ENCODE measurements around the gene ADAMTSL3.
A peak's percentile ranks its signal among the peaks of the same experiment; 100 is the strongest.
"Not testable (repeated sequence)": the region's sequence is repeated elsewhere in the genome, so short reads cannot be mapped to it uniquely, and the experiment has no call there.

The ADAMTSL3 gene

DNA sequence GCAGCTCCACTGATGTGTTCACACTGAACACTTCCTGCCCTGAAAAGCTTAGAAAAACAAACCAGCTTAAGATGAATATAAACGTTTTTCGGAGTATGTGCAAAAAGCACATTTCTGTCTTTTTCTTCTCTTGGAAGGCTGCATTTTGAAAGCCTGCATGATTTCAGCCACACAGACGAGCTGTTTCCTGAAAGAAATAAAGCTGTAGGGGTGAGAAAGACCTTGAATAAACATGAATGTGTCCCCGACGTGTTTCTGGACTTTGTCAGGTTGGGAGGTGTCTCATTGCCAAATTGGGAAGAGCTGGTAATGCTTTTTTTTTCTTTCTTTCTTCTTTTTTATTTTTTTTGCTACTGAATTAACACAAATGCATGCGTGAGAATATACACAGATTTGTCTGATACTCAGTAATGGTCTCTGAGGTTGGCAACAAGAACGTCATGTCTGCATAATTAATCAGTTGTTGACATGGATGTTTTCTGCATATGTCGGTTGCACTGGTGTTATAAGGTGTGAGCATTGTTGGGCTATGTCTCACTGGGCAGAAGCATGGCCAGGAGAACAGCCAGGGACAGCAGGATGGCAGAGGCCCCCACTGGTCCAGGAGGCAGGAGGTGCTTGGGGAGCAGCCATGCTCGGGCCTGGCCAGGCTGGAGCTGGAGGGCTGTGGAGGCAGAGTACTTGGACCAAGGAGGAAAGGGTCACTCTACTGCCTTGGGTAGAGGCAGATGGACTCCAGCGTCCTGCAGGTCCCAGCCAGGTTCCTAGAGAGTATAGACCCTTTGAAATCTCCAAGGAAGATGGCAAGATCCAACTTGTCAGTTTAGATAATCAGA lies 39.0 kb downstream of the ADAMTSL3 start:
- Histone ChIP-seq H3K9me3 (ENCODE audit: control insufficient read depth, insufficient read depth, low read depth, low read length) (no peaks in the 10 kb centered on the region), H3K27me3 (ENCODE audit: control insufficient read depth, insufficient read depth, low read length) (no peaks in the 10 kb centered on the region), H3K36me3 (ENCODE audit: control insufficient read depth, insufficient read depth, low read length) (no peaks in the 10 kb centered on the region), H3K4me1 (ENCODE audit: control insufficient read depth, insufficient read depth, low read length) (peaks cover 27% of the 10 kb centered on the region), H3K27ac (ENCODE audit: low read depth, low read length) (no peak overlapping the region), H3K9ac (ENCODE audit: low read length) (no peak overlapping the region), H3K4me3 (ENCODE audit: low read depth, low read length) (no peak overlapping the region)

DNA sequence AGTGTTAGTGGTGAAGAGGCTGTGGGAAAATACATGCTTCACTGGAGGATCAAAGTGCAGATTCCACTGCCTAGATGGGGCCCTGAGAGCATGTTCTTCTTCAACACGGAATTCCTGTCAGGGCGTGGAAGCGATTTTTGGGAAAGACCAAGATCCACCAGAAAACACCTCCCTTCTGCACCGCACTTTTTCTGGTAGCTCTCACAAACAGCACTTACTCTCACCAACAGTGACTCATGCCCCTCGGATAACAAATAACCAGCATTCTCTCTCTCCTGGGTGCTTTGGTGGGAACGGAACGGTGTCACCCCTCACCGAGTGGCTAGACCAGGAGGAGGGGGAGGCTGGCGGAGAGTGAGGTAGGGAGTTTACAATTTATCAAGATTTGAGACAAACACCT lies 40.1 kb downstream of the ADAMTSL3 start:
- Histone ChIP-seq H3K9me3 (ENCODE audit: control insufficient read depth, insufficient read depth, low read depth, low read length) (no peaks in the 10 kb centered on the region), H3K27ac (ENCODE audit: low read depth, low read length) (no peak overlapping the region), H3K27me3 (ENCODE audit: control insufficient read depth, insufficient read depth, low read length) (no peaks in the 10 kb centered on the region), H3K4me1 (ENCODE audit: control insufficient read depth, insufficient read depth, low read length) (peaks cover 27% of the 10 kb centered on the region), H3K36me3 (ENCODE audit: control insufficient read depth, insufficient read depth, low read length) (no peaks in the 10 kb centered on the region), H3K4me3 (ENCODE audit: low read depth, low read length) (peak overlapping the region; percentile 11; the same call in 1 of the 2 replicates), H3K9ac (ENCODE audit: low read length) (no peak overlapping the region)

DNA sequence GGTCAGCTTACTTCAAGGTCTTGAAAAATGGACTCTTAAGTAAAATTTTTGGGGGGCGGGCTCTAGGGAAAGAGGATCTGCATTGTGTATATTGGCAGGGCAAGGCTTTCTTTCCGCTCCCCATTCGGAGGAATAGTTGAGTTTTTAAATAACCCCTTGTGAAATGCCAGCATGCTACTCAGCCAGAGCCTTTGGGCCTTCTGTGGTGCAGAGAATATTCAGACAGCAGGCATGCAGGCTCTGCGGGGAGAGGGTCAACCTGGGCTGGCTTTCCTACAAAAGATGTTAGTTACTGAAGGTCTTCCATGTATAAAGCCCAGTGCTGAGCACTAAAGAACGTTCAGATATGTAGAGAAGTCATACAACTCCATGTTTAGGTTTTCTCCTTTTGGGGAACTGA lies 40.6 kb downstream of the ADAMTSL3 start:
- no peak overlapping the region for H3K27ac ChIP-seq (ENCODE audit: low read depth, low read length)
- H3K9ac ChIP-seq (ENCODE audit: low read length) = peak overlapping the region; percentile 8
- H3K4me3 ChIP-seq (ENCODE audit: low read depth, low read length) = no peak overlapping the region

DNA sequence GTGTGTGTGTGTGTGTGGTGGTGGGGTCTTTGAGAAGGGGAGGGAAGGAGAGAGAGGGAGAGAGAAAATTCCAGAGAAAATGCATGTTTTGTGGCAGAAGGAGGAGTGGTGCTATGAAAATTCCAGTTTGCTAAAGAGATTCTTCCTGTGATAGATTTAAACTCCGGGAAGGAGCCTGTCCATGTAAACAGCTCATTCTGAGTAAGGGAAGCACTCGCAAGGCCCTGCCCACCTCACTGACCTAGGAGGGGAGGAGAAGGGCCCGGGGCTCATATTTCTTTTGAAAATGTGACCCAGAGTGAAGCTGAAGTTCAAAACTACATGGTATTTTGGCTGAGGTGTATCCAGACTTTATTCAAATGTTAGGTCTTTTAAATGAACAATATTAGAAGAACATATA lies 41.3 kb downstream of the ADAMTSL3 start:
- Histone ChIP-seq H3K27ac (ENCODE audit: low read depth, low read length) (no peak overlapping the region), H3K27me3 (ENCODE audit: control insufficient read depth, insufficient read depth, low read length) (no peaks in the 10 kb centered on the region), H3K36me3 (ENCODE audit: control insufficient read depth, insufficient read depth, low read length) (no peaks in the 10 kb centered on the region), H3K9me3 (ENCODE audit: control insufficient read depth, insufficient read depth, low read depth, low read length) (no peaks in the 10 kb centered on the region), H3K4me3 (ENCODE audit: low read depth, low read length) (no peak overlapping the region), H3K4me1 (ENCODE audit: control insufficient read depth, insufficient read depth, low read length) (peaks cover 27% of the 10 kb centered on the region), H3K9ac (ENCODE audit: low read length) (no peak overlapping the region)

More for the DNA sequence above, 40.6 kb downstream of the ADAMTSL3 start:
- peaks cover 27% of the 10 kb centered on the region for H3K4me1 ChIP-seq (ENCODE audit: control insufficient read depth, insufficient read depth, low read length)
- H3K9me3 ChIP-seq (ENCODE audit: control insufficient read depth, insufficient read depth, low read depth, low read length) = no peaks in the 10 kb centered on the region
- no peaks in the 10 kb centered on the region for H3K36me3 ChIP-seq (ENCODE audit: control insufficient read depth, insufficient read depth, low read length)
- H3K27me3 ChIP-seq (ENCODE audit: control insufficient read depth, insufficient read depth, low read length) = no peaks in the 10 kb centered on the region

DNA sequence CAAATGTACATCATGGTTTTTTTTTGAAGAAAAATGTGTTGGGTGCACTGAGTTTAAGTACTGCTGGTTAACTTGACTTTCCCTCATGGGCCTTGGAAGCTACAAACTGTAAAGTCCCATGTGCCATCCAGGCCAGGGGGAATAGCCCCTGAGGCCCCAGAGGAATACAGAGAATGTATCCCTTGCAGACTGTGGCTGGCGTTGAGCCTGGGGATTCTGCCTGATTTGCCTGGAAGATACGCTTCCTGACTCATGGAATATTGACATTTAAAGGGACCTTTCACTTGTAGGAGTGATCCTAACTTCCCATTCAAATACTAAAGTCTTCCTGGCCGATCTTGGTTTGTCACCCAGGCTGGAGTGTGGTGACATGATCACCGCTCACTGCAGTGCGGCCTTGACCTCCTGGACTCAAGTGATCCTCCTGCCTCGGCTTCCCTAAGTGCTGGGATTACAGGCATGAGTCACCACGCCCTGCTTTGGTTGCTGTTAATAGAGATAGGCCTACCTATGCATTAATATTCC lies 42.0 kb downstream of the ADAMTSL3 start:
- no peaks in the 10 kb centered on the region for H3K9me3 ChIP-seq (ENCODE audit: control insufficient read depth, insufficient read depth, low read depth, low read length)
- no peak overlapping the region for H3K27ac ChIP-seq (ENCODE audit: low read depth, low read length)
- H3K27me3 ChIP-seq (ENCODE audit: control insufficient read depth, insufficient read depth, low read length) = no peaks in the 10 kb centered on the region
- no peak overlapping the region for H3K4me3 ChIP-seq (ENCODE audit: low read depth, low read length)
- H3K9ac ChIP-seq (ENCODE audit: low read length) = no peak overlapping the region
- H3K4me1 ChIP-seq (ENCODE audit: control insufficient read depth, insufficient read depth, low read length) = peaks cover 27% of the 10 kb centered on the region
- H3K36me3 ChIP-seq (ENCODE audit: control insufficient read depth, insufficient read depth, low read length) = no peaks in the 10 kb centered on the region

DNA sequence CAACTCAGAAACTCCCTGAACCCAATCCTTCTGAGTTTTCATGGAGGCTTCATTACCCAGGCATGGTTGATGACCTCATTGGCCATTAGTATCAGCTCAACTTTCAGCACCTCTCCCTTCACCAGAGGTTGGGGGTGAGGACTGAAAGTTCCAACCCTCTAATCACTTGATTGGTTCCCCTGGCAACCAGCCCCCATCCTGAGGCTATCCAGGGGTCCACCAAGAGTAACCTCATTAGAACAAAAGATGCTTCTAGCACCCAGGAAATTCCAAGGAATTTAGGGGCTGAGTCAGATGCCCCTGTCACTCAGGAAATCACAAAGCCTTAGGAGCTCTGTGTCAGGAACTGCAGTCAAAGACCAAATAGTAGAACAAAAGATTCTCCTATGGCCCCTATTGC lies 43.8 kb downstream of the ADAMTSL3 start:
- Histone ChIP-seq H3K9me3 (ENCODE audit: control insufficient read depth, insufficient read depth, low read depth, low read length) (peaks cover 4% of the 10 kb centered on the region), H3K4me3 (ENCODE audit: low read depth, low read length) (no peak overlapping the region), H3K27ac (ENCODE audit: low read depth, low read length) (no peak overlapping the region), H3K9ac (ENCODE audit: low read length) (no peak overlapping the region), H3K36me3 (ENCODE audit: control insufficient read depth, insufficient read depth, low read length) (no peaks in the 10 kb centered on the region), H3K27me3 (ENCODE audit: control insufficient read depth, insufficient read depth, low read length) (no peaks in the 10 kb centered on the region), H3K4me1 (ENCODE audit: control insufficient read depth, insufficient read depth, low read length) (peaks cover 26% of the 10 kb centered on the region)

DNA sequence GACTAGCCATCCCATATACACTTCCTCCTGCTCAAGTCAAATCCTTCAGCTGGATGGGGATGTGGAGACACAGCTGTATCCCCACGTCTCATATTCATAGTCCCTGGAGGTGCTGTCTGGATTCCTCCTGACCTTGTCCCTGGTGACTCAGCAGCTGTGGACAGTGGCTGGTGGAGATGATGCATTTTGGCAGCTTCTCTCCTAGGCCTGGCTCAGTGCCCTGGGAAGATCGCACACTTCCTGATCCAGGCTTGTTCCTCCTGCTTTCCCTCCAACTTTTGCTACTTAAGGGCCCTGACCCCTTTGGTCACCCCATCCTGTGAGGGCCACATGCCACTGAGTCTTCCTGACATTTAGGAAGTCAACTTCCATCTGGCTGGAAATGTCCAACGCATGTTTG lies 44.4 kb downstream of the ADAMTSL3 start:
- no peaks in the 10 kb centered on the region for H3K27me3 ChIP-seq (ENCODE audit: control insufficient read depth, insufficient read depth, low read length)
- no peaks in the 10 kb centered on the region for H3K36me3 ChIP-seq (ENCODE audit: control insufficient read depth, insufficient read depth, low read length)
- H3K27ac ChIP-seq (ENCODE audit: low read depth, low read length) = no peak overlapping the region
- H3K4me1 ChIP-seq (ENCODE audit: control insufficient read depth, insufficient read depth, low read length) = peaks cover 20% of the 10 kb centered on the region
- no peak overlapping the region for H3K9ac ChIP-seq (ENCODE audit: low read length)
- peaks cover 7% of the 10 kb centered on the region for H3K9me3 ChIP-seq (ENCODE audit: control insufficient read depth, insufficient read depth, low read depth, low read length)
- H3K4me3 ChIP-seq (ENCODE audit: low read depth, low read length) = no peak overlapping the region

DNA sequence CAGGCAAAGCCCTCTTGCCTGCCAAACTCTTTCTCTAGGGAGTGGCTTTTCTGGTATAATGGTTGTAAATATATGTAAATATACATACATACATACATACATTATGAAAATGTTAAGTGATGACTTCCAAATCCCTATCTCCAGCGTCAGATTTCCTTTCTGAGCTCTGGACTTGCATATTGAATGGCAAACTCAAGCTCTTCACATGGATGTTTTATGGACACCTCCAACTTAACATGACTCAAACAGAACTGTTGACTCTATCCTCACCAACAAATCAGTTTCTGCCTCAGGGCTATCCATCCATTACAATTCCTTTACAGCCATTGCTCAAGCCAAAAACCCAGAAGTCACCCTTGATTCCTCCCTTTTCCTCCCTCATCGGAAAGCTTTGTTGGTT lies 45.1 kb downstream of the ADAMTSL3 start:
- H3K9ac ChIP-seq (ENCODE audit: low read length) = no peak overlapping the region
- H3K27me3 ChIP-seq (ENCODE audit: control insufficient read depth, insufficient read depth, low read length) = no peaks in the 10 kb centered on the region
- peaks cover 13% of the 10 kb centered on the region for H3K4me1 ChIP-seq (ENCODE audit: control insufficient read depth, insufficient read depth, low read length)
- H3K36me3 ChIP-seq (ENCODE audit: control insufficient read depth, insufficient read depth, low read length) = no peaks in the 10 kb centered on the region
- peaks cover 7% of the 10 kb centered on the region for H3K9me3 ChIP-seq (ENCODE audit: control insufficient read depth, insufficient read depth, low read depth, low read length)
- H3K27ac ChIP-seq (ENCODE audit: low read depth, low read length) = no peak overlapping the region
- H3K4me3 ChIP-seq (ENCODE audit: low read depth, low read length) = no peak overlapping the region

DNA sequence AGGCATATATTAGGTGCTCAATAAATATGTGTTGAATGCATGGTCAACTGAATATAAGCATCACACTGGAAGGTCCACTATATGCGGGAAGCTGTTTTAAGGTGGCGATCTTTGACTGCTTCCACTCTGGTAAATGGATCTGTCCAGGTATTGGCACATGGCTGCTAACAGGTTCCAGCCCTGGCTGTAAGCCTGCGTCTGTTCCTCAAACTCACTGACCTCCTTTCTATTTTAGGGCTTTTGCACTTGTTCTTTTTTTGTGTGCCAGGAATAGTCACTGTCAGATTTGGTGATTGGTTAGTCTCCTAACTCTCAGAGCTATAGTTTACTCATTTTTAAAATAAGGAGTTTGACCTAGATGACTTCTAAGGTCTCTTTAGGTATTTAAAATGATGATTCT lies 46.2 kb downstream of the ADAMTSL3 start:
- no peaks in the 10 kb centered on the region for H3K27me3 ChIP-seq (ENCODE audit: control insufficient read depth, insufficient read depth, low read length)
- H3K36me3 ChIP-seq (ENCODE audit: control insufficient read depth, insufficient read depth, low read length) = no peaks in the 10 kb centered on the region
- H3K4me3 ChIP-seq (ENCODE audit: low read depth, low read length) = no peak overlapping the region
- no peak overlapping the region for H3K9ac ChIP-seq (ENCODE audit: low read length)
- no peak overlapping the region for H3K27ac ChIP-seq (ENCODE audit: low read depth, low read length)
- H3K4me1 ChIP-seq (ENCODE audit: control insufficient read depth, insufficient read depth, low read length) = peaks cover 2% of the 10 kb centered on the region
- H3K9me3 ChIP-seq (ENCODE audit: control insufficient read depth, insufficient read depth, low read depth, low read length) = peaks cover 7% of the 10 kb centered on the region

DNA sequence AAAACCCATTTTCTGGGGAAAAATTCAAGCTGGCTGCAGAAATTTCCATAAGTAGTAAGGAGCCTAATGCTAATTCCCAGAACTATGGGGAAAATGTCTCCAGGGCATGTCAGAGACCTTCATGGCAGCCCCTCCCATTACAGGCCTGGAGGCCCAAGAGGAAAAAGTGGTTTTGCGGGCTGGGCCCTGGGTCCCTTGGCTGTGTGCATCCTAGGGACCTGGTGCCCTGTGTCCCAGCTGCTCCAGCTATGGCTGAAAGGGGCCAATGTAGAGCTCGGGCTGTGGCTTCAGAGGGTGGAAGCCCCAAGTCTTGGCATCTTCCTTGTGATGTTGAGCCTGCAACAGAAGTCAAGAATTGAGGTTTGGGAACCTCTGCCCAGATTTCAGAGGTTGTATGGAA lies 48.4 kb downstream of the ADAMTSL3 start:
- not testable (repeated sequence) for H3K4me1 ChIP-seq (ENCODE audit: control insufficient read depth, insufficient read depth, low read length); H3K9me3 ChIP-seq (ENCODE audit: control insufficient read depth, insufficient read depth, low read depth, low read length); H3K4me3 ChIP-seq (ENCODE audit: low read depth, low read length); H3K27me3 ChIP-seq (ENCODE audit: control insufficient read depth, insufficient read depth, low read length); H3K9ac ChIP-seq (ENCODE audit: low read length); H3K27ac ChIP-seq (ENCODE audit: low read depth, low read length); H3K36me3 ChIP-seq (ENCODE audit: control insufficient read depth, insufficient read depth, low read length)

DNA sequence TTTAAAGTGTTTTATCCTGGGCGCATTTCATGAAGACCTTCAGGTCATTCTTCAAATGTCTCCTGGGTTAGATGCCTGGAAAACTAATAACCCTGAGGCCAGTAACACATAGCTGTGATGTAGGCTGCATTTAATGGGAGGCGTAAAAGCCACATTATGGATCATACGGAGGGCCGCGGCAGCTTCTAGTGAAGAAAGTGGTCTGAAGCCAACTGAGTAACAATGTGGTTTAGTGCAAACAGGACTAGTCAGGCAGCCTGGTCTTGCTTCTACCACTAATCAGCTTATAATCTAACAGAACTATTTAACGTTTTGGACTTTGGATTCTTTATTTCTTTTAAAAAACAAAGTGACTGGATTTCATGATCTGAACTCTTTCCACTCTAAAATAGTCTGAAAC lies 54.4 kb downstream of the ADAMTSL3 start:
- Histone ChIP-seq H3K9me3 (ENCODE audit: control insufficient read depth, insufficient read depth, low read depth, low read length) (no peaks in the 10 kb centered on the region), H3K36me3 (ENCODE audit: control insufficient read depth, insufficient read depth, low read length) (no peaks in the 10 kb centered on the region), H3K27ac (ENCODE audit: low read depth, low read length) (no peak overlapping the region), H3K9ac (ENCODE audit: low read length) (no peak overlapping the region), H3K4me1 (ENCODE audit: control insufficient read depth, insufficient read depth, low read length) (no peaks in the 10 kb centered on the region), H3K4me3 (ENCODE audit: low read depth, low read length) (no peak overlapping the region), H3K27me3 (ENCODE audit: control insufficient read depth, insufficient read depth, low read length) (no peaks in the 10 kb centered on the region)
